ENCODE measurements around the gene SNCB. TPM values are rescaled to one million over a fixed set of nuclear protein-coding genes. Genes with fewer than 3 reads are reported as not detected.
"Not testable (repeated sequence)": the region's sequence is repeated elsewhere in the genome, so short reads cannot be mapped to it uniquely, and the experiment has no call there.

The SNCB gene
- total RNA-seq, 1 experiment from 2014 or later, result 0.10 TPM

- no peak for DNase-seq (ENCODE audit: extremely low read depth, low read depth)
These were observed 24.3 kb downstream of the SNCB start for GRCh38 chr5:176606032-176606431.

- DNase-seq (ENCODE audit: extremely low read depth, low read depth), result no peak
These were observed 27.2 kb downstream of the SNCB start for GRCh38 chr5:176603091-176603490.

DNA sequence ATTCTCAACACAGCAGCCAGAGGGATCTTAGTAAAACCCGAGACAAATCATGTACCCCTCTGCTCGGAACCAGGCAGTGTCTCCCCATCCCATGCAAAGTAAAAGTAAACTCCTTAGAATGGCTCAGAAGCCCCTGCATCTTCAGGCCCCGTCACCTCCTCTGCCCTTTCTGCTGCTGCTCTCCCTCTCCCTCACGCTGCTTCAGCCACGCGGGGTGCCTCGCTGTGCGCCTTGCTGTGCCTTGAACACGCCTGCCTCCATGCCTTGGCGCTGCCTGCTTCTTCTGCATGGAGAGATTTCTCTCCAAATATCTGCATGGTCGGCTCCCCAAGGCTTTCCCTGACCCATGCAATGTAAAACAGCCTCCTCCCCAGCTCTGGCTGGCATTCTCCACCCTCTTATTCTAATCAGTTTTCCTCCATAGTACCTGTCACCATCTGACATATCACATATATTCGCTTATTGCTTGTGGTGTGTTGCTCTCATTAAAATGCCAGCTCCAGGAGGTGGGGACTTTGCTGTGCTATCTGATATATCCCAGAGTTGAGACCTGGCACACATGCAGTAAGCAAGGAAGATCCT is 28.3 kb downstream of the SNCB start:
- no peak for DNase-seq (ENCODE audit: extremely low read depth, low read depth)

- not testable (repeated sequence) for DNase-seq (ENCODE audit: extremely low read depth, low read depth)
These were observed 30.4 kb downstream of the SNCB start for GRCh38 chr5:176599749-176600430.

GRCh38 chr5:176597417-176598389 is 32.6 kb downstream of the SNCB start:
- DNase-seq (ENCODE audit: extremely low read depth, low read depth), result no peak

DNA sequence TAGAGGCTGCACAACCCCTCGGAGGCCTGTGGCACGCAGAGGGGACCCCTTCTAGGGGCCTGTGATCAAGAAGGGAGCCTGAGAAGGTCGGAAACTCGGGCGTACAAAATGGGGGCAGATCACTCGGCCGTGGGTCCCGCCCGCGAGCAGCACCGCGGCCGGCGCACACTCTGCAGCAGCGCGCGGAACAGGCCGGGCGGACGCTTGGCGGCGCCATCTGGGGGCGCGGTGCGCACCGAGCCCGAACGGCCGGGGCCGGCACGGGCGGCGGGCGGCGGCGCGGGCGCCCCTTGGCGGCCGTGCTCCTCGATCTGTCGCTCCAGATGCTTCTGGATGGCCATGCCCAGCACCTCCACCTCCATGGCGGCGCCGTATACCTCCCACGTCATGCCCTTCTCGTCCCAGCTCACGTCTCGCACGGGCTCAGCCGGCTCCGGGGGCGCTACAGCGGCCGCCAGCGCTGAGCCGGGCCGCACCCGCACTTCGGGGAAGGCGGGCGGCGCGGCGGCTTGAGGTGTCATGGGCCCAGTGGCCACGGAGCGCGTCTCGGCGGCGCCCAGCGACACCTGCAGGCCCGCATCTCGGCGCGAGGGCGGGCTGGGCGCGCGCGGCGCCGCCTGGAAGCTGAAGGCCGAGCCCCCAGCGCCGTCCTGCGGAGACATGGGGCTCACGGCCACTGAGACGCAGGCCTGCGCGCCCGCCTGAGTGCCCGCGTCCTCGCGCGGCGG is 33.5 kb downstream of the SNCB start:
- no peak for DNase-seq (ENCODE audit: extremely low read depth, low read depth)

DNA sequence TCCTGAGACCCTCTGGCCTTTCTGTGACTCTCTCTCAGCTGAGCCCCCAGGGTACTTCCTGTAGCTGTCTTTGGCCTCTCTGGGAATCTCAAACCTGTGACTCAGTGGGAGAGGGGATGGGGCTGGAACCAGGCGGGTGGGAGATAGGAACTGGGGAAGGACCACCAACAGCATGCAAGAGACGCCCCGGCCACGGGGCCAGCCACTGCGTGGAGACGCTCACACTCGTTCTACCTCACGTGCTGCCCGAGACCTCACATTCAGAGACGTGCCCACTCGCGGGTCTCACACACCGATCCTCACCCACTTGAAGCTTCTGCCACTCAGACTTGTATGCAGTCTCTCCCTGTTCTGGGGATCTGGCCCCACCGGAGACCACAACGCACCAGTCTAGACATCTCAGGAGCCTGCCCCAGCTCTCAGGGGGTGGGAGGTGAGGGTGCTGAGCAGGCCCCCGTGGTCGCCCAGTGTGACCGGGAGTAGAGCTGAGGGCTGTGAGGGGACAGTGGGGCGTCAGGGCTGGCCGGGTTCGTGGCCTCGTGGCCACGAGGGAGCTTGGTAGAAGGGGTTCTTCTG is 34.2 kb downstream of the SNCB start:
- no peak for DNase-seq (ENCODE audit: extremely low read depth, low read depth)

DNA sequence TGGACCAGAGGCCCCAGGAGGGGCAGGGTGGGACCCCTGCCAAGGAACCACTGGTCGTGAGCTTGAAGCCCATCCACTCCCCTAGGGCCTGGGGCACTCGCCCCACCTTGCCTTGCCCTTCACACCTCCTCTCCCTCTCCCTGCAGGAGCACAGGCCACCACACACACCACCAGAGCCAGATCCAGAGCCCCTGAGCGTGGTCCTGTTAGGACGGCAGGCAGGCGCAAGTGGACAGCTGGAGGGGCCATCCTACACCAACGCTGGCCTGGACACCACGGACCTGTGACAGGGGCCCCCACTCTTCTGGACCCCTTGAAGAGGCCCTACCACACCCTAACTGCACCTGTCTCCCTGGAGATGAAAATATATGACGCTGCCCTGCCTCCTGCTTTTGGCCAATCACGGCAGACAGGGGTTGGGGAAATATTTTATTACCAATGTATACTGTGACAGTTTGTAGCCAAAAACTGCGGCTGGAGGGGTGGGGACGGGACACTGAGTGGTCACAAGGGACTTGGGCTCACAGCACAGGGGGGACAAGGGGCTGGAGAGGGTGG is 34.9 kb downstream of the SNCB start:
- DNase-seq (ENCODE audit: extremely low read depth, low read depth), result no peak

DNA sequence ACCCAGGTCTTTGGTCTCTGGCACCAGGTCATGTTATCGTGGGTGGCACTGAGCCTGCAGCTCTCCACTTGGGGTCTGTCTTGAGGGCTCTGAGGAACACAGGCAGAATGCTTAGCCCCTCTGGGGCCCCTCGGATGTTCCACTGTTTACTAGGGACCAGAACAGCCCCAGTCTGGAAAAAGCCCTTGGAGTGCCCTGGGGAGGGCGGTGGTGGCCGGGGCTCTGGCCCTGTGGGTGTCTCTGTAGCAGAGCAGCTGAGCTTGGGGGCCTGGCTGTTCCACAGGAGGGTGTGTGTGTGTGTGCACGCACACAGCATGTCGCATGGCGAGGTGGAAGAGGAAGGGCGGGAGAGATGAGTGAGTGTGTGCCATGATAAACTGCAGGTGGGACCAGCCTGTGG is 35.8 kb downstream of the SNCB start:
- no peak for DNase-seq (ENCODE audit: extremely low read depth, low read depth)

DNA sequence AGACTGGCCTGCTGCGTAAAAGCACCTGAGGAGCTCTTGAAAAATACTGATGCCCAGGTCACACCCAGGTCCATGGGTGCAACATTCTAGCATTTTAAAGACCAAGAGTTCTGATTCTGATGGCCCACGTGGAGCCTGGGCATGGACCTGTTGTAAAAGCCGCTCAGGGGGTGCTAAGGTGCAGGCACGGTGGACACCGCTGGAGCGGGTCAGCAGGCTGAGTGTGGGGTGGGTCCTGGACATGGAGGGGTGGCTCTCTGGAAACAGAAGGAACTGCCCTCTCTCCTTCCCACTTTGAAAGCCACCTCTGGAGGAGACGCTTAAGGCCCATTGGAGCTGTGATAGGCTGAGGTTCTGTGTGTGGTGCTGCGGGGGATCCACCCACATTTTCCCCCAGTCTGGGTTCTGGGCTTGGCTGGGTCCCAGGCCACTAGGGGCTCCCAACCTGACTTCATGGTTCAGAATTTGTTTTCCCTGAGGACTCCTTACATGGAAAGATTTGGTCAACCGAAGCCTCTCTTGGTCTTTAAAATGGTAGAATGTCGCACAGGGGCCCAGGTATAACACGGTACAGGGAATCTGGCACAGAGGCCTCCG is 37.0 kb downstream of the SNCB start:
- no peak for DNase-seq (ENCODE audit: extremely low read depth, low read depth)

- DNase-seq (ENCODE audit: extremely low read depth, low read depth), result no peak
These were observed 37.8 kb downstream of the SNCB start for GRCh38 chr5:176592573-176592972.

- not testable (repeated sequence) for DNase-seq (ENCODE audit: extremely low read depth, low read depth)
These were observed 38.7 kb downstream of the SNCB start for GRCh38 chr5:176591667-176592066.

DNA sequence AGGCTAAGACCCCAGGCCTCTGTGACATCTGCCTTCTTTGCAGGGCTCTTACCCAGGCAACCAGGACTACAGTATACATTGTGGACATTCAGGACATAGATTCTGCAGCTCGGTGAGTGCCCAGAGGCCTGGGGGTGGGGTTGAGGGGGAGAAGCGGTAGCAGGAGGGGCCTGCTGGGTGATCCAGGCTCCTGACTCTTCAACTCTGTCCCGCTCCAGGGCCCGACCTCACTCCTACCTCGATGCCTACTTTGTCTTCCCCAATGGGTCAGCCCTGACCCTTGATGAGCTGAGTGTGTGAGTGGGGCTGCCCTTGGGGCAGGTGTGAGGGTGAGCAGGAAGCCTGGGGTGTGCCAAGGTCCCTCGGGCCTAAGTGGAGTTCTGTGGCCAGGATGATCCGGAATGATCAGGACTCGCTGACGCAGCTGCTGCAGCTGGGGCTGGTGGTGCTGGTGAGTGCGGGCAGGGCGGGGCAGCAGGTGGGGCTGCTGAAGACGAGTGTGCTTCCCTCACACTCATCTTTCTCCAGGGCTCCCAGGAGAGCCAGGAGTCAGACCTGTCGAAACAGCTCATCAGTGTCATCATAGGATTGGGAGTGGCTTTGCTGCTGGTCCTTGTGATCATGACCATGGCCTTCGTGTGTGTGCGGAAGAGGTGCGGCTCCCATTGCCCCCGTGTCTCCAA is 40.2 kb downstream of the SNCB start:
- no peak for DNase-seq (ENCODE audit: extremely low read depth, low read depth)

DNA sequence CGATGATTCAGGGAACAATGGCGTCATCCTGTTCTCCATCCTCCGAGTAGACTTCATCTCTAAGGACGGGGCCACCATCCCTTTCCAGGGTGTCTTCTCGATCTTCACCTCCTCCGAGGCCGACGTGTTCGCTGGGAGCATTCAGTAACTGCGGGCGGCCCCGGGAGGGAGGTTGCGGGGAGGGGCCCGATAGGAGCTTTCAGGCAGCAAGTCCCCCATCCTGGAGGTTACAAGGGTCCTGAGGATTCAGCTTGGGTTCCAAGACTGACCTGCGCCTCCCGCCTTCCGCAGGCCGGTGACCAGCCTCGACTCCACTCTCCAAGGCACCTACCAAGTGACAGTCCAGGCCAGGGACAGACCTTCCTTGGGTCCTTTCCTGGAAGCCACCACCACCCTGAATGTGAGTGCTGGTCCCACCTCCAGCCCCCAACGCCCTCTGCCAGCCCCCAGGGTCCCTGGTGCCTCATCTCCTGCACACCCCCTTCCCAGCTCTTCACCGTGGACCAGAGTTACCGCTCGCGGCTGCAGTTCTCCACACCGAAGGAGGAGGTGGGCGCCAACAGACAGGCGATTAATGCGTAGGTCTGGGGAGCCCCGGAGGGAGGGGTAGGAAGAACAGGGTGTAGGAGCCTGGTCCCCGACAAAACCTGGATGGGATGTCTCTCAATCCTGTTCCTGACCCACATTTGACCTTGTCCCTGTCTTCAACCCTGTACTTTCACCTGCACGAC is 41.1 kb downstream of the SNCB start:
- DNase-seq (ENCODE audit: extremely low read depth, low read depth), result no peak

- DNase-seq (ENCODE audit: extremely low read depth, low read depth), result no peak
These were observed 42.0 kb downstream of the SNCB start for GRCh38 chr5:176588297-176588696.

GRCh38 chr5:176587398-176587797 is 42.9 kb downstream of the SNCB start:
- no peak for DNase-seq (ENCODE audit: extremely low read depth, low read depth)

- DNase-seq (ENCODE audit: extremely low read depth, low read depth), result no peak
These were observed 47.3 kb downstream of the SNCB start for GRCh38 chr5:176583076-176583475.

- no peak for DNase-seq (ENCODE audit: extremely low read depth, low read depth)
These were observed 49.0 kb downstream of the SNCB start for GRCh38 chr5:176581361-176581760.

DNA sequence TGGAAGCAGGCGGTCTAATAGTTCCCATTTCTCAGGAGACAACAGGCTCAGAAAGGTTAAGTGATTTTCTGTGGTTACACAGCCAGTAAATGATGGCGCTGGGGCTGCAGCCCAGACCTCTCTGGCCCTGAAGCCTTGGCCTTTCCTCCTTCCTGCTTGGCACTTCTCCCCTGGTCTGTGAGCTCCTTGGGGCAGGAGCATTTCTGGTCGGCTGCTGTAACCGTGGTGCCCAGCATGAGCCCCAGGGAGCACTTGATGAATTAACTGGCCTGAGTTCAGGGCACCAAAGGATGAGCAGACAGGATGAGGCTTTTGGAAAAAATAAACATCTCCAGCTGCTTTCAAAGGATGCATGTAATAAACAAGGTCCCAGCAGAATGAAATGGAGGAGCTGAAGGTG is 51.0 kb downstream of the SNCB start:
- DNase-seq (ENCODE audit: extremely low read depth, low read depth), result no peak
